Gastrocnemius medialis (tissue), 4 donors: ENCODE data around the gene PRRC2B.

ENCODE experiments used
- POLR2A ChIP-seq, 2 donors: fragments of 450-650 bp; IDR thresholded peaks; one replicate each; pipeline ENCODE4 v1.6.1; 2017; ENCODE audit warnings: antibody characterized with exemption in 2 of 2, mild to moderate bottlenecking in 2 of 2, moderate library complexity in 2 of 2
- TF ChIP-seq, protein P1 (sequence below), 5 experiments: fragments of 450-650 bp in 3 of 5; fragments of 200-600 bp in 2 of 5; sonication (generic) in 2 of 5; IDR thresholded peaks in 4 of 5; conservative IDR thresholded peaks in 1 of 5; 1 replicate in 4 of 5; 2 replicates in 1 of 5; pipeline ENCODE4 v1.5.1; 2016 to 2019; ENCODE audit warnings: antibody characterized with exemption in 5 of 5, mild to moderate bottlenecking in 3 of 5, moderate library complexity in 3 of 5

DNA sequence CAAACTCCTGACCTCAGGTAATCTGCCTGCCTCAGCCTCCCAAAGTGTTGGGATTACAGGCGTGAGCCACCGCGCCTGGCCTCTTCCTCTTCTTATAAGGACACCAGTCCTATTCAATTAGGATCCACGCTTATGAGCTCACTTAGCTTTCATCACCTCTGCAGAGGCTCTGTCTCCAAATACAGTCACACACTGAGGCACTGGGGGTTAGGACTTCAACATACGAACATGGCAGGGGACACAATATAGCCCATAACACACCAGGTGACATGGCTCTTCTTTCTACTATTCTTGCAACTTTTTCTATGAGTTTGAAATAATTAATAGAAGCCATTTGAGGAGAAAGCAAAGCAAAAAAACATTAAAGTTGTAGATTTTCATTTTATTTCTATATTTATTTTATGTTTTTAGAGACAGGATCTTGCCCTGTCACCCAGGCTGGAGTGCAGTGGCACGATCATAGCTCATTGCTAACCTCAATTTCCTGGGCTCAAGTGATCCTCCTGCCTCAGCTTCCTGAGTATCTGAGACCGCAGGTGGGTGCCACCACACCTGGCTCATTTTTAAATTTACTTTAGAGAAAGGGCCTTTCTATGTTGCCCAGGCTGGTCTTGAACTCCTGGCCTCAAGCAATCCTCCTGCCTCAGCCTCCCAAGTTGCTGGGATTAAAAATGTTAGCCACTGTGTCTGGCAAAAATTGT lies 145.5 kb downstream of the PRRC2B start:
- no peak for TF ChIP-seq POLR2A (IDR thresholded peaks at IDR 0.05)
- TF ChIP-seq, protein P1, sequence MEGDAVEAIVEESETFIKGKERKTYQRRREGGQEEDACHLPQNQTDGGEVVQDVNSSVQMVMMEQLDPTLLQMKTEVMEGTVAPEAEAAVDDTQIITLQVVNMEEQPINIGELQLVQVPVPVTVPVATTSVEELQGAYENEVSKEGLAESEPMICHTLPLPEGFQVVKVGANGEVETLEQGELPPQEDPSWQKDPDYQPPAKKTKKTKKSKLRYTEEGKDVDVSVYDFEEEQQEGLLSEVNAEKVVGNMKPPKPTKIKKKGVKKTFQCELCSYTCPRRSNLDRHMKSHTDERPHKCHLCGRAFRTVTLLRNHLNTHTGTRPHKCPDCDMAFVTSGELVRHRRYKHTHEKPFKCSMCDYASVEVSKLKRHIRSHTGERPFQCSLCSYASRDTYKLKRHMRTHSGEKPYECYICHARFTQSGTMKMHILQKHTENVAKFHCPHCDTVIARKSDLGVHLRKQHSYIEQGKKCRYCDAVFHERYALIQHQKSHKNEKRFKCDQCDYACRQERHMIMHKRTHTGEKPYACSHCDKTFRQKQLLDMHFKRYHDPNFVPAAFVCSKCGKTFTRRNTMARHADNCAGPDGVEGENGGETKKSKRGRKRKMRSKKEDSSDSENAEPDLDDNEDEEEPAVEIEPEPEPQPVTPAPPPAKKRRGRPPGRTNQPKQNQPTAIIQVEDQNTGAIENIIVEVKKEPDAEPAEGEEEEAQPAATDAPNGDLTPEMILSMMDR (IDR thresholded peaks at IDR 0.05 in 4 of 5, conservative IDR thresholded peaks at IDR 0.05 in 1 of 5): no peak
